HG02943 (cell line): ENCODE results near the gene APOC4.
A peak's percentile ranks its signal among the peaks of the same experiment; 100 is the strongest.
"Not testable (repeated sequence)": the region's sequence is repeated elsewhere in the genome, so short reads cannot be mapped to it uniquely, and the experiment has no call there.

Experiments
- ATAC-seq: cut with Tn5 transposase; IDR thresholded peaks from one replicate; pipeline ENCODE4 v1.9.1; 2021; ENCODE audit warnings: mild to moderate bottlenecking, low read depth, moderate library complexity; ENCODE audit not compliant: unreplicated experiment

The APOC4 gene

DNA sequence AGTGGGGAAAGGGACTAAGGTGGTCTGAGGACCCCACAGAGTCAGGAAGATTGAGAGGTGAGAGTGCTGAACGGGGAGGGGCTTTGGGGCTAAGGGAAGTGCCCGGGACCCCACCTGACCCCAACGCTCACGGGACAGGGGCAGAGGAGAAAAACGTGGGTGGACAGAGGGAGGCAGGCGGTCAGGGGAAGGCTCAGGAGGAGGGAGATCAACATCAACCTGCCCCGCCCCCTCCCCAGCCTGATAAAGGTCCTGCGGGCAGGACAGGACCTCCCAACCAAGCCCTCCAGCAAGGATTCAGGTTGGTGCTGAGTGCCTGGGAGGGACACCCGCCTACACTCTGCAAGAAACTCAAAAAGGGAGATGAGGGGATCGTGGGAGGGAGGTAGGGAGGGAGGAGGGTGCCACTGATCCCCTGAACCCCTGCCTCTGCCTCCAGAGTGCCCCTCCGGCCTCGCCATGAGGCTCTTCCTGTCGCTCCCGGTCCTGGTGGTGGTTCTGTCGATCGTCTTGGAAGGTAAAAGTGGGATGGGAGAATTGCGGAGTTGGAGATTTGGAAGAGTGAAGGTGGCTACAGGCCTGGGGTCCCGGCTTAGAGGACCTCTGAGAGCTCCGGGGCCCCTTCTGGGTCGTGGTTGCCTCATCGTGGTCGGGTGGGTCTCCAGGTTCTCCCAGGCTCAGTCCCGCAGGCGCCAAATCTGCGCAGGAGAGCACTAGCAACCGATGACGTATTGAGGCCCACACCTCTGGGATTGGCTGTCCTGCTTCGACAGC lies 27.4 kb upstream of the APOC4 start, which contains the start of gene APOC1:
APOC1 (plus strand) TSS at position 176 of the 774 bp plus-strand sequence; CDS start at position 460, 284 bp downstream.
- peak; percentile 83 for ATAC-seq

DNA sequence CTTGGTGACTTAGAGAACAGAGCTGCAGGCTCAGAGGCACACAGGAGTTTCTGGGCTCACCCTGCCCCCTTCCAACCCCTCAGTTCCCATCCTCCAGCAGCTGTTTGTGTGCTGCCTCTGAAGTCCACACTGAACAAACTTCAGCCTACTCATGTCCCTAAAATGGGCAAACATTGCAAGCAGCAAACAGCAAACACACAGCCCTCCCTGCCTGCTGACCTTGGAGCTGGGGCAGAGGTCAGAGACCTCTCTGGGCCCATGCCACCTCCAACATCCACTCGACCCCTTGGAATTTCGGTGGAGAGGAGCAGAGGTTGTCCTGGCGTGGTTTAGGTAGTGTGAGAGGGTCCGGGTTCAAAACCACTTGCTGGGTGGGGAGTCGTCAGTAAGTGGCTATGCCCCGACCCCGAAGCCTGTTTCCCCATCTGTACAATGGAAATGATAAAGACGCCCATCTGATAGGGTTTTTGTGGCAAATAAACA lies 17.8 kb upstream of the APOC4 start:
- no peak for ATAC-seq

DNA sequence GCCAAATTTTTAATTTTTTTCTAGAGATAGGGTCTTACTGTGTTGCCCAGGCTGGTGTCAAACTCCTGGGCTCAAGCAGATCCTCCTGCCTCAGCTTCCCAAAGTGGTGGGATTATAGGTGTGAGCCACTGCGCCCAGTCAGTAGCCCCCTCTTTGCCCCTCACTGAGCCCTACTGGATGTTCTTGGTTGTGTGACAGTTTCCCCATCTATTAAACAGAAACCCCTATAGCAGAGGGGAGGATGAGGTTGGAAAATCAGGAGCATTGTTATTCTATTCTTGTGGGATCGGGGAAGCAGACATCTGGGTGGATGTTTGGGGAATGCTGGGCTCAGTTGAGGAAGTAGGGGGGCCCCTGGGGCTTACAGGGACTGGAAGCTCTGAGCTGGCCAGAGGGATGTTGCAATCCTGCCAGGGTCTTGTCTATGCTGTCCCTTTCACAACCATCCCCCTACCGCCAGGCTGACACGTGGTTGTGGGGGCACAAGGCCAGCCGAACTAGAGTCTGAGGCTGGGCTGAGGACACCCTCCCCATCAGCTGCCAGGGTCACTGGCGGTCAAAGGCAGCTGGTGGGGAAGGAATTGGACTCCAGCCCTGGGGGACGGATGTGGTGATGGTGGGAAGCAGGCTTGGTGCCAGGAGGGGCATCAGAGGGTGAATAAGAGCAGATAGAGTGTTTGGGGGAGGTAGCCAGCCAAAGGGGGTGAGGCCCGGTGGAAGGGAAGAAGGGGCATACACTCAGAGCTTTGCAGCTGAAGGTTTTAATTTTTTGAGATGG lies 16.7 kb upstream of the APOC4 start:
- ATAC-seq = no peak

DNA sequence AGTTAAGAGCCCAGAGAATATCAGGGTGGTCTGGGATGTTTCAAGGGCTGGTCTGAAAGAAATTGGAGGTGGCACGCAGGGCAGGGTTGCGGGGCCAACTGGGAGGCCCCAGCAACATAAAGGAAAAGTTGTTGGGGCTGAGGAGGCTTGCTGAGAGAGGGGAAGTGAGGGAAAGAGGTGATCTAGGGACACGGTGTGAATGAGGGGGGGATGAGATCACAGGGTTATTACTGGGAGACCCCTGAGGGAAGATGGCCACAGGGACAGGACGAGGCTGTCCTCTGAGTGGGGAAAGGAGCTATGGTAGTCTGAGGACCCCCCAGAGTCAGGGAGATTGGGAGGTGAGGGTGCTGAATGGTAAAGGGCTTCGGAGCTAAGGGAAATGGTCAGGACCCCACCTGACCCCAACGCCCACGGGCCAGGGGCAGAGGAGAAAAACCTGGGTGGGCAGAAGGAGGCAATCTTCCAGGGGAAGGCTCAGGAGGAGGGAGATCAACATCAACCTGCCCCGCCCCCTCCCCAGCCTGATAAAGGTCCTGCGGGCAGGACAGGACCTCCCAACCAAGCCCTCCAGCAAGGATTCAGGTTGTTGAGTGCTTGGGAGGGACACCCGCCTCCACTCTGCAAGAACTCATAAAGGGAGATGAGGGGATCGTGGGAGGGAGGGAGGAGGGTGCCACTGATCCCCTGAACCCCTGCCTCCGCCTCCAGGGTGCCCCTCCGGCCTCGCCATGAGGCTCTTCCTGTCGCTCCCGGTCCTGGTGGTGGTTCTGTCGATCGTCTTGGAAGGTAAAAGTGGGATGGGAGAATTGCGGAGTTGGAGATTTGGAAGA lies 15.6 kb upstream of the APOC4 start:
- ATAC-seq = not testable (repeated sequence)

DNA sequence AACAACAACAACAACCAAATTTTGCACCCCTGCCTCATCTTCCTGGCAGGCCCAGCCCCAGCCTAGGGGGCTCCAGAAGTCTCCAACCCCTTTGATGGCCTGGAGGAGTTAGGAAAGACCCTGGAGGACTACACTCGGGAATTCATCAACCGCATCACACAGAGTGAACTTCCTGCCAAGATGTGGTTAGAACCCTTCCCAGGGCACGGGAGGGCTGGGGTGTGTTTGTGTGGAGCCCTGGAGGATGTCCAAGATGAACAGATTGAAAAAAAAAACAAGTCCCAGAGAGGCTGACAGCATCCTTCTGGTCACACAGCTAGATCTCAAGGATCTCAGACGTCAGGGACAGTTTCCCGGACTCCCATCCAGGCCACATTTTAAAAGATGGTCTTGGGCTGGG lies 14.3 kb upstream of the APOC4 start:
- no peak for ATAC-seq

DNA sequence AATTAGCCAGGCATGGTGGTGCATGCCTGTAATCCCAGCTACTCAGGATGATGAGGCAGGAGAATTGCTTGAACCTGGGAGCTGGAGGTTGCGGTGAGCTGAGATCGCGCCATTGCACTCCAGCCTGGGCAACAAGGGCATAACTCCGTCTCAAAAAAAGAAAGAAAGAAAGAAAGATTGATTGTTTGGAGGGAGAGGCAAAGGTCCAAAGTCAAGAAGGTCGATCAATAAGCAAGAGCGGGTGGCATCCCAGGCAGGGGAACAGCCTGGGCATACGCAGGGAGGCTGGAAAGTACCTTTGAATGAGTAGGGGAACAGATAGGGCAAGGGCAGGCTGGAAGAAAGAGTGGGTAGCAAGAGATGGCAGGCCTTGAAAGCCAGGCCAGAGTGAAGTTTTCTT lies 11.9 kb upstream of the APOC4 start:
- no peak for ATAC-seq

DNA sequence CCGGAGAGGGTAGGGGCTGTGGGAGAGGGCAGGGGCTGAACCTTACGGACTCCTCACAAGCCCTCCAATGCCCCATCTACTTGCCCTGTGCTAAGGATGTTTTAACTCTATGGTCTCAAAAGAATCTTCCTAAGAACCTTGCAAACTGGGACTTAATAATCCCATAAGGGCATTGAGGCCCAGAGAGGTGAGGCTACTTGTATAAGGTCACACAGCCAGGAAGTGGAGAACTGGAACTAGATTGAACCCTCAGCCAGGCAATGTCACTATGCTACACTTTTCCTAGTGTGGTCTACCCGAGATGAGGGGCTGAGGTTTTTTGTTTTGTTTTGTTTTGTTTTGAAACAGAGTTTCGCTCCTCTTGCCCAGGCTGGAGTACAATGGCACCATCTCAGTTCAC lies 10.5 kb upstream of the APOC4 start:
- no peak for ATAC-seq

DNA sequence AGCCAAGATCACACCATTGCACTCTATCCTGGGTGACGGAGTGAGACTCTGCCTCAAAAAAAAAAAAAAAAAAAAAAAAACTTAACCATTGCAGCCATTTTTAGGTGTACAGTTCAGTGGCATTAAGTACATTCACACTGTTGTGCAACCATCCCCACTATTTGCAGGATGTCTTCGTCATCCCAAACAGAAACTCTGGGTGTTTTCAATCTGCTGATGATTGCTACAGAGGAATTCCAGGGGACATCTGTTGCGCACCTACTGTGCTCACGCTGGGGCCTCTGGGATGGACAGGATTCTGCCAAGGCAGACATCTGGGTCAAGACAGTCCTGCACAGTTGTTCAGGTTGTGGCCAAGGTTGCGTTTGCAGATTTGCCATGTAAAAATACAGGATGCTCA lies 2.4 kb upstream of the APOC4 start:
- no peak for ATAC-seq

DNA sequence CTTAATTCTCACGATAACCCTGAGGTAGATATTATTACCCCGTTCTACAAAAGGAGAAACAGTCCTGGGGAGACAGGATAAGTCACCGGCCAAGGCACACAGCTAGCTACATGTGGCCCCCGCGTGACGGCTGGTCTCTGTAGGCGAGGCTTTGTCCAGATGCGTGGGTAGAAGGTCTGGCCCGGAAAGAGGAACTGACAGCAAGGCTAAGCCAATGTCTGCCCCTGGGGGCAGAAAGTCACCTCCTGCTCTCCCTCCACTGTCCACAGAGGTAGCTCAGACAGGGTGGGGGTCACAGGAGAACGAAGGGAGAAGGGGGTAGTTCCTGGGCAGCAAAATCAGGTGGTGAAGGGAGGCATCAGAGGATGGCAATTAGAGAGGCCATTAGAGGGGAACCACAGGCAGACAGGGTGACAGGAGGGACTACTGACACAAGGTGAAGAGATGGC lies 1.8 kb downstream of the APOC4 start:
- no peak for ATAC-seq

DNA sequence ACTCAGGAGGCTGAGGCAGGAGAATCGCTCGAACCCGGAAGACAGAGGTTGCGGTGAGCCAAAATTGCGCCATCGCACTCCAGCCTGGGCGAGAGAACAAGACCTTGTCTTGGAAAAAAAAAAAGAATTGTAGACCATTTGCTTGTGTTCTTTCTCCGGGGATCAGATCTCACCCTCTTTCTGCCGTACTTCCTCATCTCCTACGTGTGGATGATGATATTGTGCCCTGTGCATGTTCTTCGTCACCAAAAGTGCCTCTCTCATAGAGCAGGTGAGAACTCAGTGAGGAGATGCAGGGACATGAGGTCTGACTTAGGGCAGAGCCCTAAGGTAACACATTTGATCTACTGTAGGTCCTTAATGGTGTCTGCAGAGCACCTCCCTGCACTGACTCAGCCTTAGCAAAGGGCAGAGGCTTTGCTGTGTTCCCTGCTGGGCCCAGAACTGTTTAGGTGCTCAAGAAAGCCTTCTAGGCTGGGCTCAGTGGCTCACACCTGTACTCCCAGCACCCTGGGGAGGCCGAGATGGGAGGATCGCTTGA lies 5.1 kb downstream of the APOC4 start:
- ATAC-seq = no peak

DNA sequence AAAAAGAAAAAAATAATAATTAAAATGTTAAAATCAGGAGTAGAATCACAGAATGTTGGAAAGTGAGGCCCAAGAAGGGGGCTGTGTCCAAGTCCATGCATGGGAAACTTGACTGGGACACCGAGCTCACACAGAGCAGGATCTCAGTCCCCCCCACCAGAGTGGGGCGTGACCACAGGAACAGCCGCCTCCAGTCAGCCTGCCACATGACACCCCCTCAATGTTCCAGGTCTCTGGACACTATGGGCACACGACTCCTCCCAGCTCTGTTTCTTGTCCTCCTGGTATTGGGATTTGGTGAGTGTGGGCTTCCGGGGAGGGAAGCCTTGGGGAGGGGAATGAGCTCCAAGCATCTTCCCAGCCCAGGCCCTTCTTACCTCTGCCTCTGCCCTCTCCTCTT lies 6.2 kb downstream of the APOC4 start:
- no peak for ATAC-seq

DNA sequence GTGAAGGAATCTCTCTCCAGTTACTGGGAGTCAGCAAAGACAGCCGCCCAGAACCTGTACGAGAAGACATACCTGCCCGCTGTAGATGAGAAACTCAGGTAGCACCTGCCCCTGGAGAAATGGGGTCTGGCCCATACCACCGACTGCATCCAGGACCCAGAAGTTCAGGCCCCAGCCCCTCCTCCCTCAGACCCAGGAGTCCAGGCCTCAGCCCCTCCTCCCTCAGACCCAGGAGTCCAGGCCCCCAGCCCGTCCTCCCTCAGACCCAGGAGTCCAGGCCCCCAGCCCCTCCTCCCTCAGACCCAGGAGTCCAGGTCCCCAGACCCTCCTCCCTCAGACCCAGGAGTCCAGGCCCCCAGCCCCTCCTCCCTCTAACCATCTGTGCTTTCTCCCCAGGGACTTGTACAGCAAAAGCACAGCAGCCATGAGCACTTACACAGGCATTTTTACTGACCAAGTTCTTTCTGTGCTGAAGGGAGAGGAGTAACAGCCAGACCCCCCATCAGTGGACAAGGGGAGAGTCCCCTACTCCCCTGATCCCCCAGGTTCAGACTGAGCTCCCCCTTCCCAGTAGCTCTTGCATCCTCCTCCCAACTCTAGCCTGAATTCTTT lies 6.8 kb downstream of the APOC4 start:
- no peak for ATAC-seq

DNA sequence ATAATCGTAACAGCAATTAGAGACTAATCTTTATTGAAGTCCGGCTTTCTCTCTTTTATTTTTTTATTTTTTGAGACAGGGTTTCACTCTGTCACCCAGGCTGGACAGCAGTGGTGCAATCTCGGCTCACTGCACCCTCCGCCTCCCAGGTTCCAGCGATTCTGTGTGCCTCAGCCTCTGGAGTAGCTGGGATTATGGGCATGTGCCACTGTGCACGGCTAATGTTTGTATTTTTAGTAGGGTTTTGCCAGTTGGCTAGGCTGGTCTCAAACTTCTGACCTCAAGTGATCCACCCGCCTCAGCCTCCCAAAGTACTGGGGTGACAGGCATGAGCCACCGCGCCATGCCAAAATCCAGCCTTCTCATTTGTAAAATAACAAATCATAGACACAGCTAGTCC lies 7.5 kb downstream of the APOC4 start:
- no peak for ATAC-seq

DNA sequence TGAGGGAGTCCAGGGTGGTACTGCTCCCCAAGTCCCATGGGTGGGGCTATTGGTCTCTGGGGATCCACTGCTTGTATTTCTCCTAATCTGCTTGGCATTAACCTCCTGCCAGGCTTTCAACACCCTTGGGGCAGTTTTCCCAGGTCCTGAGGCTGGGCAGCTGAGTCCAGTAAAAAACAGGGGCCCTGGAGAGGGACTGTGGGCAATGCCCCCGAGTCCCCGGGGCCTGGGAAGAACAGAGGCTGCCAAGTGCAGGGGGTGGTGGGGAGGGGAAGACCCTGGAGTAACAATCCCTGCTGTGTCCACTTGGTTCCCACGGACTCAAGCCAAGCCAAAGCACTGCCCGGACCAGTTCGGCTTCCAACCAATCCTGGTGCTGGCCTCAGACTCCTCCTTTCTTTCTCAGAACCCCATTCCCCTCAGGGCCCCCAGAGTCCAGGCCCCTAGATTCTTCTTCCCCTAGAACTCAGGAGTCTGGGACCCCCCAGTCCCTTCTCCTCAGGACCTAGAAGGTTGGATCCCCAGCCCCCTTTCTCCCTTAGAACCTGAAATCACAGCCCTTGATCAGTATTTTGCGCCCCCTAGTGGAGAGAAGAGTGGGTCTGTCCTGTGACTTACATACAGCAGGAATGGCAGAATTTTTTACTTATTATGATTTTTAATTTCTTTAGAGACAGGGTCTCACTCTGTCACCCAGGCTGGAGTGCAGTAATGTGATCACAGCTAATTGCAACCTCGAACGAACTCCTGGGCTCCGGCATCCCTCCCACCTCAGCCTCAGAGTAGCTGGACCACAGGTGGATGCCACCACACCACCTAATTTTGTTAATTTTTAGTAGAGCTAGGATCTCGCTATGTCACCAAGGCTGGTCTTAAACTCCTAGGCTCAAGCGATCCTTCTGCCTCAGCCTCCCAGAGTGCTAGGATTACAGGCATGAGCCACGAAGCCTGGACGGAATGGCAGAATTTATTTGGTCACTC lies 9.4 kb downstream of the APOC4 start:
- ATAC-seq = no peak

DNA sequence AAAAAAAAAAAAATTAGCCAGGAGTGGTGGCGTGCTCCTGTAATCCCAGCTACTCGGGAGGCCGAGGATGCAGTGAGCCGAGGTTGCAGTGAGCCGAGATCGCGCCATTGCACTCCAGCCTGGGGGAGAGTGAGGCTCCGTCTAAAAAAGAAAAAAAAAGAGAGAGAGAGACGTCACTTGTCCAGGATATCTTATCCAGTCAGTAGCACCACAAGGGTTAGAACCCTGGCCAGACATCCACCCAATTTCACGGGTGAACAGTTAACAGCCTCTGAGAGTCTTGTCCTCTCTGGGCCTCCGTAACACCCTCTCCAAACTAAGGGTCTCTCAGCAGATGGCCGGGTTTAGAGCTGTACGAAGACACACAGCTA lies 12.2 kb downstream of the APOC4 start:
- no peak for ATAC-seq

DNA sequence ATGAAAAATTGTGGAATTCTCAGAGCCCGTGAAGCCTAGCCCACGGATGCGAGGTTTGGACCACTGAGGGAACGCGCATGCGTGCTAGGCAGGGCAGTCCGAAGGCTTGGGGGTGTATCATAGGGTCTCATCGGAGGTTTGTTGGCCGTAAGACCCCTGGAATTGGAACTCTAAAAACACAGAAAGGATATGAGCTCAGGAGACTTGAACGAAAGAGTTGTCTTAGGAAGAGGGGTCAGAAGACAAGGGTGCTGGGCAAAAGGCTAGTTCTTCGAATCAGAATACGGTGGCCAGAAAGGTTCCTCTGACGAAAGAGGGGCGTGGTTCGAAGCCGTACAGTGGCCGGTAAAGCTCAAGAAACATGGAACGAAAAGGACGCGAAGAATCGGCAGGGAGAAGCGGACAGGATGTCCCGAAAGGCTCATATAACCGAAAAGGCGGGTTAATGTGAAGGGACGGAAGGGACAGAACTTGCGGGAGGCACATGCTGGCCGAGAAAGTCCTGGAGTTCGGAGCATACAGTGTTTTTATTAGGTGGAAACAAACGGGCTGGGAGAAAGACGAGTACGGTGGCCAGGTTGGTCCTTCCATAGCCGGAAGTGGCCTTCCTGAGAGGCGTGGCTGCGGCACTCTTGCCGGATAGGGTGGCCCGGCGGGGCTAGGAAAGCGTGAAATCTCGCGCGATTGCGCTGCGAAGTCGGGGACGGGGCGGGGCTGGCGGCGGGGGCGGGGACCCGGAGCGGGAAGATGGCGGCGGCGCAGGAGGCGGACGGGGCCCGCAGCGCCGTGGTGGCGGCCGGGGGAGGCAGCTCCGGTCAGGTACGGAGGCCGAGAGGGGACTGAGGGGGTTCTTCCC lies 12.8 kb downstream of the APOC4 start, which contains the start of gene CLPTM1:
CLPTM1 (plus strand) TSS at position 732 of the 856 bp plus-strand sequence; CDS start at position 748, 16 bp downstream.
- peak; percentile 81 for ATAC-seq

DNA sequence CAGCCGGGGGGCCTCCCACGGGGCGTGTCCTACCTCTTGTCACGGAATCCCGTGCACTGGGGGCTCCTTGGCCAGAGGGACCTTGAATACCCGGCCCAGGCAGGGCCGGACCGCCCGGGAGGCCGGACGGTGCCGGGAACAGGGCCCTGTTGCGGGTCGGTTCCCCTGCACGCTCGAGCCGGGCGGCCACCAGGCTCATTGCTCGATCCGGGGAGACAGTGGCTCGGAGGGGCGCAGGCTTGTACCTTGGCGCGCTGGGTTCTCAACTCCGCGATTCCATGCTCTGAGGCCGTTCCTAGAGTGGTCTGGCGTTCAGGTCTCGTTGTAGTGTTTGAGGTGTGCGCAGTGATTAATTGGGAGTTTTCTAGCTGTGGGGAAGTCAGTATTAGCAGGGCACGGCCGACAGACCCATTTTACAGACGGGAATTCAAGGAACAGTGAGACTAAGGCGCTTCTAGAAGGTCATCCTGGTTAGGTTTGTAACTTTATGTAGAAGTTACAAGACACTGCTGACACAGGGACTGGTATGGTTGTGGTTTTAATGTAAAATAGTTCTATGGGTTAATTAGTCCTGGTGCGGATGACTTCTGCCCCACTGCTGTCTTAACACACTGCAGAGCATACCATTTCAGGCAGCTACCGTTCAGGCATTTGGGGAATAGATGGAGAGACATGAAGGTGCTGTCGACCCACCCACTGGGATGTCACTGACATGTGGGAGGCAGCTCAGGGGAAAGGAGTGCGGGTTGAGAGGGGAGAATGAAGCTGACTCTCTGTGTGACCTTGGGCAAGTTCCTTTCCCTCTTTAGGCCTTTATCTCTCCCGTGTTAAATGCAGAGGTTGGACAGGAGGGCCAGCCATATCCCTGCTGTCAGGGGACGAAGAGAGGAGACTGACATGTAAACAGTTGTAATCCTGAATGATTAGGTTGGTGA lies 13.7 kb downstream of the APOC4 start:
- peak; percentile 13 for ATAC-seq
